HG03571 (cell line): ENCODE data around the gene GALNT18.
"Not testable (repeated sequence)": the region's sequence is repeated elsewhere in the genome, so short reads cannot be mapped to it uniquely, and the experiment has no call there.

Experiments used
- ATAC-seq: cut with Tn5 transposase; IDR thresholded peaks from one replicate; pipeline ENCODE4 v1.9.1; 2021; ENCODE audit not compliant: unreplicated experiment

Gene GALNT18

DNA sequence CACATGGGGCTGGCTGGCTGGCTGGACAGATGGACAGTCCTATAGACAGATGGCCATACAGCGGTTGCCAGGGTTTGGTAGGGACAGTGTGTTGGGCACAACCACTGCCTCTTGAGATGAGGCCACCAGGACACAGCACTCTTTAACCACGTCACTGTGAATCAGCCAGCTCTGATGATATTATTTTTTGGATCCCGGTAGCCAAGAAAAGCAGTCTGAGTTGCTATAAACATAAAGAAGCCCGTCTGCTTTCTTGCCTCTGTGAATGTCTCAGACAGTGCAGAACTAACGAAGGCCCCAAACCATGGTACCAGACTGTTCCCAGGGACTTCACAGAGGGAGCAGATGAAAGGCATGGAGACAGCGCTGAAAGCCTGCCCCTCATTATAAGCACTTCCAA, 152.9 kb downstream of the GALNT18 start:
- ATAC-seq, result no peak

- no peak for ATAC-seq
These were observed 154.5 kb downstream of the GALNT18 start for GRCh38 chr11:11467312-11467711.

DNA sequence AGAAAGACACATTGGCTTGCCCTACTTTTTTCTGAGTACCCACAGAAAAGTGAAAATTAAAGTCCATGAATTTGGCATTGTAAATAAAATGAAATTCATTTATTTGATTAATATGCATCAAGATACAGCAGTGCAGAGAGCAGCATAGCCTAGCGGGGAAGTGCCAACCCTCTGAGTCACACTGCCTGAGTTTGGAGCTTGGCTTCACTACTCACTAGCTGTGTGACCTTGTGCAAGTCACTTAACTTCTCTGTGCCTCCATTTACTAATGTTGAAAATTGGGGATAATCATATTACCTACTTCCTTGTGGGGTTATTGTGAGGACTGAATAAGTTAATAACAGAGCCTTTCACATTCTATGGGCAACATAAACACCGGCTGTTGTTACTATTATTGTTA, 157.2 kb downstream of the GALNT18 start:
- ATAC-seq, result no peak

DNA sequence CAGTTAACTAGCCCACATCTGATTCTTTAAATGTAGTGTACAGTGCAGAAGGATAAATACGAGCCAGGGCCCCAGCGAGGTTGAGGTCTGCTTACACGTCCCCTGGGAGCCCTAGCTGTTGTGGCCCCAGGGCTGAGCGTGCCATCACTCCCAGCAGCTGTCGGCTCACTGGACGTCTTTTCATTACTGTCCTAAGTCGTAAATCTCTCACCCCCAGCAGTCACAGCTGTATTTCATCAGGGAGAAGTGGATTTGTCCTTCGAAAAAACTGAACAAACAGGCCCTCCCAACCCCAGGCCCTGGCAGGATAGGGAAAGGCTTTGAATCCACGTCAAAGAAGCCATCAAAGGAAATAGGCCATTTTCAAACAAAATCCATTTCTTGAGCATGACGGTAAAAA, 158.4 kb downstream of the GALNT18 start:
- no peak for ATAC-seq

DNA sequence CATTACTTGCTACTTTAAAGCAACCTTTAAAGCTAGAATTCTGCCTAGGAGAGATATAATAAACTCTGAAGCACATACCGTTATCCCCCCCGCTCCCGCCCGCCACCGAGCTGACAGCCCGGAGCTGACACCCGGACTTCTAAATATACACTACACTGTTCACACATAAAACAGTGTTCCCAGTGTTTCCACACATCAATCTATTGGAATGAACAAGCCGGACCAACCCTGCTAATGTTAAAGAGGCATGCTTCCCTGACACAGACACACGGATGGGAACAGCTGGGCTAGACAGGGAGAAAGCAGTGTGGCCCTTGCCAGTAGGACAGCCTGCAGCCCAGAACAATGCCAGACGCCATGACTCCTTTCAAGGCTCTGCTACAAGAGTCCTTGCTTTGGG, 160.3 kb downstream of the GALNT18 start:
- no peak for ATAC-seq

DNA sequence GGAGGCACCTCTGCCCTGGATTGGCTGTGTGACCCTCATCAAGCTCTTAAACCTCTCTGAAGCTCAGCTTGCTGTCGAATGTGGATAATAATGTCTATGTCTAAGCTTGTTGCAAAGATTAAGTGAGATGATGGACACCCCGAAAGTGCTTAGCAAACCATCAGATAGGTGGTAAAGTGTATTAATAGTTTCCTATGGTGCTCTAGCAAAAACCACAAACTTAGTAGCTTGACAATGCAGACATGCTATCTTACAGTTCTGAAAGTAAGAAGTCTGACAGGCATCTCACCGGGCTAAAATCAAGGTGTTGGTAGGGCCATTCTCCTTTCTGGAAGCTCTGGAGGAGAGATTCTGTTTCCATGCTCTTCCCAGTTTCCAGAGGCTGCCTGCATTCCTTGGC, 162.2 kb downstream of the GALNT18 start:
- ATAC-seq, result no peak

GRCh38 chr11:11458485-11458884, 163.3 kb downstream of the GALNT18 start:
- ATAC-seq, result no peak

- no peak for ATAC-seq
These were observed 163.8 kb downstream of the GALNT18 start for GRCh38 chr11:11458001-11458400.

DNA sequence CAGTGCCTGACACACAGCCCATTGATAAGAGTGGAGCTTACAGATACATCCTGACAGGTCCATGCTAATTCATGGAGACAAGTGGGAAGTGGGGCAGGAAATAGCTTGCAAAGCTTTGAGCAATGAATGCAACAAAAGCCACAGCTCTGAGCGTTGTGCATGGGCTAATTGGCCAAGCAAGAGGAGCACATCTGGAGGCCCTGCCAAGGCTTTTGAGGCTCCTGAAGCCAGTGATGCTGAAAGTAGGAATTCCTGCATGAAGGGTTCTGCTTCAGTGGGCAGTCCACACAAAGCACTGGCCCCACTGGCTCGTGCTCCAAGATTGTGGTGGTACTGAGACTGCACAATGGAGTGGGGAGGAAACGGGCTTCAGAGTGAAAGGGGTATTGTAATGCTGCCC, 164.9 kb downstream of the GALNT18 start:
- ATAC-seq, result no peak

- no peak for ATAC-seq
These were observed 167.1 kb downstream of the GALNT18 start for GRCh38 chr11:11454671-11455223.

DNA sequence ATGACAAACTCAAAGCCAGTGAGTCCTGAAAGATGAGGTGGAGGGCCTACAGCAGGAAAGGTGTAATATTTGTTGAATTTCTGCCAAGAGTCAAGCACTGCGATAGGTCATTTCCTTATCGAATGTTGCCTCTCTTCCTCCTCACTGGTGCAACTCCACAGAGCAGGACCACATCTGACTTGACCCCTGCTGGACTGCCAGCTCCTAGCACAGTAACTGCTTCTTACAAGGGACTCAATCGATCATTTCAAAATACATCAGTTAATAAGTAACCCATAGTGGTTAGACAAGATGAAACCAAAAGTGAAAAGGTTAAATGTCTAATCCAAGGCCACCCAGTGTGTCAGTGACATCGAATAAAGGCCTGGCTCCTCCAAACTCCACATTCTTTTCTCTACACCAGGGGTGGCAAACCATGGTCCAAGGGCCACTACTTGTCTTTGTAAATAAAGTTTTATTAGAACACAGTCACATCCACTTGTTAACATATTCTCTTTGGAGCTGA, 170.3 kb downstream of the GALNT18 start:
- ATAC-seq, result peak; percentile 96

DNA sequence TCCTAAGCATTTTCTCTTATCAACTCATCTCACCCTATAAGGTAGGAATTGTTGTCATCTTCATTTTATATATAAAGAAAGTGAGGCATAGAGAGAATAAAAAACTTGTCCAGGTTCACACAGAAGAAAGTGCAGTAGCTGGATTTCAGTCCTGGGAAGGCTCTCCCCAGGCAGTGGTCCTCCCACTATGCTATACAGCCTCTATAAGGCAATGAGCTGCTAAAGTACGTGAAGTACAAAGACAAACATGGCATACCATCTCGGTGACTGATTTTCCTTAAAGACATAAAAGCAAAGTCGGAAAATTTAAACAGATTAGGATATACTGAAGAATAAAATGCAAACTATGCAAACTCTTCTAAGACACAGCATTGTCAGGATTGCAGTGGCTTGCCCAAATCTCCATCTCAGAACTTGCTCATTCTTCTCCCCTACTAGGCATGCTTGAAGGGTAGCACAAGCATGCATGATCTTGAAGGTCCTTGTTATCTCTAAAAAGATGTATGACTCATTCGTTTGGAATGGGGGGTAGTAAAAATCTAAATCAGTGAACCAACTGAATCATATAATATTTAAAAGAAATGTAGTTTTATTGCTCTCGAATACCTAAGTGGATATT, 171.0 kb downstream of the GALNT18 start:
- no peak for ATAC-seq

DNA sequence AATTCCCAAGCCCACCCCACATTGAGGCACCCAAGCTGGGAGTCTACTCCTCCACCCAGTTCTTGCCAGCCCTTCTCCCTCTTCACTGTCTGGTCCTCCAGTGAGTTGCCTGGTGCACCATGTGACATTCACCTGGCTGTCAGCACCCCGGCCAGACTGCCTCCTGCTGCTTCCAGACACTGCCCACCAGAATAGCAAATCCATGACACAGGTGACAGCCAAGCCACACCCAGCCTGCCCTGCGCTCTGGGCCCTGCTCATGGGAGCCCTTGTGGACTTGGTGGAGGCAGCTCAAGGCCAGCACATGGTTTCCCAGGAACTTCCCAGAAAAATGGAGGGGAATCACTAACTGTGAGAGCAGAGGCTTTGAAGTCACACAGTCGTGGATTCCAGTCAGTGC, 172.5 kb downstream of the GALNT18 start:
- no peak for ATAC-seq

- no peak for ATAC-seq
These were observed 173.2 kb downstream of the GALNT18 start for GRCh38 chr11:11448626-11449025.

- ATAC-seq, result not testable (repeated sequence)
These were observed 174.2 kb downstream of the GALNT18 start for GRCh38 chr11:11447601-11448000.

- no peak for ATAC-seq
These were observed 174.8 kb downstream of the GALNT18 start for GRCh38 chr11:11446967-11447366.

DNA sequence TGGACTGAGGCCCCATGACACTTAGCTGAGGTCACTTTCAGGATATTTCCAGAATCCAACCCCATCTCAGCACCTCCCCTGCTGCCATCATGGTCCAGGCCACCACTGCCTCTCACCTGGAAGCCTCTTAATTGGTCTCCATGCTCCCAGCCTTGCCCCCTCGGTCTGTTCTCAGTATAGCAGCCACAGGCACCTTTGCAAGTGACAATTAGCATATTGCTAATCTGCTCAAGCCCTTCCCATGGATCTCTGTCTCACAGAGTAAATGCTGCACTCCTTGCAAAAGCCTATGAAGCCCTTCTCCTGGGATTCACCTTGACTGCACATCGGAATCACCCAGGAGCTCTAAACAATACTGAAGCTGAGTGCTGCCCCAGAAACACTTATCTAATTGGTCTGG, 175.2 kb downstream of the GALNT18 start:
- ATAC-seq, result no peak

DNA sequence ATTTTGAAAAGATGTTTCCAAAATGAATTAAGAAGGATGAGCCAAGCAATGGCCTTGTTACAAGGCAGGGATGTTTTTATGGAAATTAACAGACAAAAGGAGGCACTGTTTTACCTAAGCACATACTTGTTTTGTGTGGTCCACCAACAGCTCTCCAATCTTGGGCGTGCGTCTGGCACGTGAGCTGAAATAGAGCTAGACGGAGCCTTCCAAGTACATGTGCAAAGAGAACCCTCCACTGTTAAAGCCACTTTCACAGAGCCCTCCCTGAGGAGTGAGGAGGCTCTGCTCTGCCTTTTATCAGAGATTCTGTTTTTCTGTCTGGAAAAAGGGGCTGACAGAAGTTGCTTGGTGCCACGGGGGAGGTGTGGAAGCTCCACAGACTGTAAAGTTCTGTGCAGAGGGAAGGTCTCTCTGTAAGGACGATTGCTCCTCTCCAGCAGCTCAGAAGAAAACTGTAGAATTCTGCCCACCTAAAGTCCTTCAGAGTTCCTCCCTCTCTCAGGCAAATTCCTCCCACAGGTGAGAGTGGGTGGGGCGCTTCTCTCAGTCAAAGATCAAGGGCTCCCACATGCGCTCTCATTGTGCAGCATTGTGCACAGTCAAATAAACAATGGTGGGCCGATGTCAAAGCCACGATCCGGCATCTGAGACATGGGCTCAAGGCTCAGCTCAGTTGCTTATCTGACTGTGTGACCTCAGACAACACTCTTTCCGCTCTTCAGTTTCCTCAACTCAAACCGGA, 176.2 kb downstream of the GALNT18 start:
- ATAC-seq, result no peak

GRCh38 chr11:11444804-11445131, 177.0 kb downstream of the GALNT18 start:
- ATAC-seq, result no peak

DNA sequence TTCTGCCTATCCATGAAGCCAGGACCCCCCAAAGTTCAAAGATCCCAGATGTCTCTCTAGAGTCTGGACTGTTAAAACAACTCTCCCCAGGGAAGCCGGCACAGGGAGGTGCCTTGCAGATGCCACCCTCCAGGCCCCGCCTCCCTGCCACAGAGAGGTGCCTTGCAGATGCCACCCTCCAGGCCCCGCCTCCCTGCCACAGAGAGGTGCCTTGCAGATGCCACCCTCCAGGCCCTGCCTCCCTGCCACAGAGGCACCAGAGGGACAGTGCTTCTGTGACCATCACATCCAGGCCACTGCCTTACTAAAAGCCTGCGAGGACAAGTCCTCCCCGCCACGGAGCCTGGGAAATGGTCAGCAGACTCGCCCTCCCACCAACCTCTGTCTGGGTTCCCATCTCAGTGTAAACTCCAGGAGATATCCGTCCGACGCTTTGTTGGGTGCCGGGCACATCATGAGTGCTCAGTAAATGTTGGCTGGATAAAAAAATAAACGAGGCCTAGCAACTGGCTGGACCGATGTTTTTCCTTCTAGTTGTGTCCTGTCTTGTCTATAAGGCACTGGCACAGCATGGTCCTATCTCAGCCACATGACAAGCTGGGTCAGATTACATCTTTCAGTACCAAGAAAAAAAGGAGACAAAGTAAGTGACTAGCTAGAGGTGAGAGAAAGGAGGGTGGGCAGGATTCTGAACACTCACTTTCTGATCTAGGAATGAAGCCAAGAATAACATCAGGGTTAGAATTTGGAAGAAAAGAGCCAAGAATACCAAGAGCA, 177.6 kb downstream of the GALNT18 start:
- no peak for ATAC-seq

DNA sequence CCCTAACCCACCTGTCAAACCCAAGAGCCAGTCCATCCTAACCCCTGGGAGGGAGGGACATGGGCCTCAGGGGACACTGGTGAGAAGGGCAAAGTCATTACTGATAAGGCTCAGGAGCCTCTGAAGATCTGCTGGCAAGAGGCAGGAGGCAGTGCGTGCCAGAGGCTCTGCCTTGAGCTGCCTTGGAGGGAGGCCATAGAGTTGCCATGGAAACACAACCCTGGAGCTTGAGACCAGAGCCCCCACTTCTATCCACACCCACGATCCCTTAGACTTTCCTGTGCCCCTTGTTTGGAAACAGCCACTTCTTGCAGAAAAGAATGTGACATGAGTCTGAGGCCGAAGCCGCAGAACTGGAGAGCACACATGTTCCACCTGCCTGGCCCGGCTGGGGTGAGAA, 179.0 kb downstream of the GALNT18 start:
- ATAC-seq, result no peak

GRCh38 chr11:11441516-11441915, 180.3 kb downstream of the GALNT18 start:
- ATAC-seq, result no peak
